ENCODE results near the gene CHRNB4.
A peak's percentile ranks its signal among the peaks of the same experiment; 100 is the strongest.

CHRNB4 gene

GRCh38 chr15:78620021-78620526 lies 20.9 kb downstream of the CHRNB4 start (continued):
- peak; percentile 91 for TF ChIP-seq IKZF3 (tag by site-specific recombination; IDR thresholded peaks at IDR 0.05)
- TF ChIP-seq ZNF140 (tag by site-specific recombination; IDR thresholded peaks at IDR 0.05): no peak
- 0 out of 2 replicates have a peak, but pooled peaks have one; percentile 41 for TF ChIP-seq ZBTB20 (tag by site-specific recombination; IDR thresholded peaks at IDR 0.05)
- TF ChIP-seq ZFHX2 (tag by site-specific recombination; conservative IDR thresholded peaks at IDR 0.05): 0 out of 2 replicates have a peak, but pooled peaks have one; percentile 33
- no peak for TF ChIP-seq ZNF518A (tag by site-specific recombination; conservative IDR thresholded peaks at IDR 0.05; ENCODE audit: low read depth)
- TF ChIP-seq ZNF211 (tag by site-specific recombination; IDR thresholded peaks at IDR 0.05; ENCODE audit: low read depth): no peak
- TF ChIP-seq FEZF1 (tag by site-specific recombination; IDR thresholded peaks at IDR 0.05): no peak
- TF ChIP-seq ZNF707 (tag by site-specific recombination; IDR thresholded peaks at IDR 0.05): no peak
- no peak for TF ChIP-seq GLI4 (tag by site-specific recombination; IDR thresholded peaks at IDR 0.05)
- TF ChIP-seq ZNF146 (tag by site-specific recombination; IDR thresholded peaks at IDR 0.05): no peak
- TF ChIP-seq ZNF274 (IDR thresholded peaks at IDR 0.05; ENCODE audit: low read length): no peak
- no peak for TF ChIP-seq ZNF274 (tag by site-specific recombination; IDR thresholded peaks at IDR 0.05; ENCODE audit: borderline replicate concordance)
- peak; percentile 57 for TF ChIP-seq ZIC2 (tag by site-specific recombination; IDR thresholded peaks at IDR 0.05)
- no peak for TF ChIP-seq ZXDB (tag by site-specific recombination; IDR thresholded peaks at IDR 0.05)
- TF ChIP-seq ZNF416 (tag by site-specific recombination; IDR thresholded peaks at IDR 0.05): no peak
- TF ChIP-seq SP2 (tag by site-specific recombination; IDR thresholded peaks at IDR 0.05): peak; percentile 28
- TF ChIP-seq ZNF660 (tag by site-specific recombination; IDR thresholded peaks at IDR 0.05): peak; percentile 69
- TF ChIP-seq ZNF621 (tag by site-specific recombination; IDR thresholded peaks at IDR 0.05): no peak
- peak; percentile 80 for TF ChIP-seq ZNF76 (tag by site-specific recombination; IDR thresholded peaks at IDR 0.05; ENCODE audit: borderline replicate concordance, low read depth)
- no peak for TF ChIP-seq PRDM6 (tag by site-specific recombination; IDR thresholded peaks at IDR 0.05)
- no peak for TF ChIP-seq AEBP2 (tag by site-specific recombination; IDR thresholded peaks at IDR 0.05; ENCODE audit: borderline replicate concordance)
- no peak for TF ChIP-seq OSR2 (tag by site-specific recombination; IDR thresholded peaks at IDR 0.05)
- TF ChIP-seq ZBTB49 (tag by site-specific recombination; IDR thresholded peaks at IDR 0.05; ENCODE audit: low read depth): no peak
- no peak; the same call in 1 of the 2 replicates for TF ChIP-seq MZF1 (tag by site-specific recombination; IDR thresholded peaks at IDR 0.05; ENCODE audit: borderline replicate concordance)
- no peak for TF ChIP-seq ZNF175 (tag by site-specific recombination; IDR thresholded peaks at IDR 0.05)
- TF ChIP-seq BCL6B (tag by site-specific recombination; IDR thresholded peaks at IDR 0.05): no peak
- no peak for TF ChIP-seq ZNF391 (tag by site-specific recombination; IDR thresholded peaks at IDR 0.05; ENCODE audit: borderline replicate concordance, low read depth)
- 0 out of 2 replicates have a peak, but pooled peaks have one; percentile 12 for TF ChIP-seq SP7 (tag by site-specific recombination; IDR thresholded peaks at IDR 0.05)
- no peak for TF ChIP-seq ZNF202 (tag by site-specific recombination; IDR thresholded peaks at IDR 0.05; ENCODE audit: borderline replicate concordance)
- 0 out of 2 replicates have a peak, but pooled peaks have one; percentile 12 for TF ChIP-seq ZNF785 (tag by site-specific recombination; IDR thresholded peaks at IDR 0.05)

Data from HEK293 (cell line).